SH-SY5Y (cell line): ENCODE measurements around the gene TAF4.

Experiments used
- GATA2 ChIP-seq: IDR thresholded peaks from 2 replicates; pipeline ENCODE4 v1.6.1; 2011; ENCODE audit warnings: mild to moderate bottlenecking, low read depth, low read length
- GATA3 ChIP-seq: IDR thresholded peaks from 2 replicates; pipeline ENCODE4 v1.6.1; 2011; ENCODE audit warnings: low read depth, mild to moderate bottlenecking, low read length, moderate library complexity

- no peak for TF ChIP-seq GATA2
- TF ChIP-seq GATA3, result no peak
These were observed 115.7 kb downstream of the TAF4 start for GRCh38 chr20:61949714-61950640.
